ENCODE results near the gene TCP11L1.

The TCP11L1 gene

GRCh38 chr11:33016654-33017053 lies 22.7 kb upstream of the TCP11L1 start:
- peak overlapping the region; percentile 87 for H3K4me3 Mint-ChIP-seq
- H3K4me1 Mint-ChIP-seq: peaks cover 27% of the 10 kb centered on the region
- H3K27ac Mint-ChIP-seq: no peak overlapping the region
- peaks cover 15% of the 10 kb centered on the region for H3K27me3 Mint-ChIP-seq (ENCODE audit: low read depth, poor library complexity)
- no peak for DNase-seq
- no peaks in the 10 kb centered on the region for H3K36me3 Mint-ChIP-seq (ENCODE audit: low read depth)
- TF ChIP-seq CTCF (IDR thresholded peaks at IDR 0.05): no peak
- H3K9me3 Mint-ChIP-seq: peaks cover 6% of the 10 kb centered on the region

DNA sequence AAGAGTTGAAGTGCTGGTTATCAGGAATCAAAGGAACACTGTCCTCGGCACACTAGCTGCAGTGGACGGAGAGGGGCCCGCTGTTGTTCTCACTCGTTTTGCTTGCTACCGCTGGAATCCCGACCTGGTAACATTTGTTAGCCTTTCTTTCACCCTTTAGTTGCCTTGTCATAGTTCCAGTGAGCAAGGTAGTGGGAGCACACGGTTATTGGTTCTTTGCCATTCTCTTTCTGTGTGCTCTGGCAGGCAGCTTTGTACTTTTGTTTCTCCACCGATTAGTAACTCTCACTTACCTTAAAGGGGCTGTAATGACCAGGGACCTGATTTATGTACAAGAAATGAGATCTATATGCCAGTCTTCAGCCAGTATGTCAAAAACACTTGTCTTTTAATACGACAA lies 21.9 kb upstream of the TCP11L1 start:
- no peaks in the 10 kb centered on the region for H3K36me3 Mint-ChIP-seq (ENCODE audit: low read depth)
- H3K4me3 Mint-ChIP-seq: peak overlapping the region; percentile 87
- peaks cover 6% of the 10 kb centered on the region for H3K9me3 Mint-ChIP-seq
- no peak overlapping the region for H3K27ac Mint-ChIP-seq
- peaks cover 27% of the 10 kb centered on the region for H3K4me1 Mint-ChIP-seq
- peaks cover 15% of the 10 kb centered on the region for H3K27me3 Mint-ChIP-seq (ENCODE audit: low read depth, poor library complexity)
- no peak for TF ChIP-seq CTCF (IDR thresholded peaks at IDR 0.05)
- DNase-seq: no peak

DNA sequence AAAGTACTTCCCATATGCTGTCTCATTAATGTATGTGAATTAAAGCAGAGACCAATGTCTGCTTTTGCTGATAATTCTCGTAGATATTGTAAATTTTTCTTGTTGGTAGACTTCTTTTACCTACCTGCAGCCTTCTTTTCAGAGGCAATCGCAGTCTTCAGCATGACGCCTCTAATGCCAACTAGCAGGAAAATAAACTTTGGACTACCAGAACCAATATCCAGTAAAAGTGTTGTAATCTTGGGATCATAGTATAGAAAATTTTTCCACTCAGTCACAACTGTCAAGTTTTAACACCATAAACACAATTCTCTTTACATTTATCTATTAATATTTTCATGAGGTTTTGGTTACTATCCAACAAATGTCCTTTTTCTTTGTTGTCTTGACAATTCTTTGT lies 21.4 kb upstream of the TCP11L1 start:
- peak overlapping the region; percentile 87 for H3K4me3 Mint-ChIP-seq
- no peak overlapping the region for H3K27ac Mint-ChIP-seq
- no peak for TF ChIP-seq CTCF (IDR thresholded peaks at IDR 0.05)
- peaks cover 6% of the 10 kb centered on the region for H3K9me3 Mint-ChIP-seq
- no peak for DNase-seq
- peaks cover 27% of the 10 kb centered on the region for H3K4me1 Mint-ChIP-seq
- H3K36me3 Mint-ChIP-seq (ENCODE audit: low read depth): no peaks in the 10 kb centered on the region
- peaks cover 15% of the 10 kb centered on the region for H3K27me3 Mint-ChIP-seq (ENCODE audit: low read depth, poor library complexity)

DNA sequence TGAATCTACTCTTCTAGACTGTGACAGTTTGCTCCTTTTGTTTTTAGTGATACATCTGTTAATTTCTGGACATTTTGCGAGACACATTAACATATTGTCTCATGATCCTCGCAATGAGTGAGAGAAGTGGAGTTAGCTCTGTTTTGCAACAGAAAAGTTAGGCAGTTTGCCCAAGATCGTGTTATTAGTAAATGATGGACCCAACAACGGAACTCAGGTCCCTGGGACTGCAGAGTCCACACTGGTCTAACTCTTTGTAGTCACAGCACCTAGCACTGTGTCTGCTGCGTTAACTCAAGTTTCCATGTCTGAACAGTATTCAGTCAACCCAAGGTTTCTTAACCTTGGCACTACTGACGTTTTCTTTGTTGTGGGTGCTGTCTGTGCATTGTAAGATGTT lies 20.5 kb upstream of the TCP11L1 start:
- Mint-ChIP-seq H3K4me1 (peaks cover 27% of the 10 kb centered on the region), H3K9me3 (peaks cover 6% of the 10 kb centered on the region), H3K36me3 (ENCODE audit: low read depth) (no peaks in the 10 kb centered on the region), H3K27me3 (ENCODE audit: low read depth, poor library complexity) (peaks cover 12% of the 10 kb centered on the region), H3K4me3 (no peak overlapping the region), H3K27ac (no peak overlapping the region)
- no peak for DNase-seq
- no peak for TF ChIP-seq CTCF (IDR thresholded peaks at IDR 0.05)

GRCh38 chr11:33021501-33021900 lies 17.9 kb upstream of the TCP11L1 start:
- Mint-ChIP-seq H3K4me3 (no peak overlapping the region), H3K36me3 (ENCODE audit: low read depth) (no peaks in the 10 kb centered on the region), H3K27me3 (ENCODE audit: low read depth, poor library complexity) (peaks cover 8% of the 10 kb centered on the region), H3K9me3 (no peaks in the 10 kb centered on the region), H3K27ac (no peak overlapping the region), H3K4me1 (peaks cover 30% of the 10 kb centered on the region)
- TF ChIP-seq CTCF (IDR thresholded peaks at IDR 0.05): no peak
- DNase-seq: no peak

DNA sequence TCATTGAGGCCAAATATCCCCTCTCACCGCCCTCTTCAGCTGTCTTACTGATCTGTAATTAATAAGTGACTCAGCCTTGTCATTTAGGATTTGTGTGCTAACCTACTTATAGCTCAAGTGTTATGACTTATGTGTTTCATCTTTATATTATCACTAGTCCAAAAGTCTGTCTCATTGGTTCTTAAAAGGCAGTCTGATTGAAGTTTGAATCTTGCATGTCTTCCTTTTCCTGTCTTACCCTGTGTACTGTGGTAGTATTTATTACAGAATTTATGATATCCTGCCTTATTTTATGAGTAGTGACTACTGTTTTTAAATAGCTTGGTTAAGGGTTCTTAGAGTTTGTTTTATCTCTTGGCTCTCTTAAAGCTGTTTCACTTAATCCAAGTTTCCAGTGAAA lies 17.4 kb upstream of the TCP11L1 start:
- DNase-seq: no peak
- Mint-ChIP-seq H3K27ac (no peak overlapping the region), H3K4me3 (no peak overlapping the region), H3K4me1 (peaks cover 25% of the 10 kb centered on the region), H3K36me3 (ENCODE audit: low read depth) (no peaks in the 10 kb centered on the region), H3K27me3 (ENCODE audit: low read depth, poor library complexity) (peaks cover 5% of the 10 kb centered on the region), H3K9me3 (no peaks in the 10 kb centered on the region)
- TF ChIP-seq CTCF (IDR thresholded peaks at IDR 0.05): no peak
